OCI-LY3 (cell line): Measurements from ENCODE around the gene CTXN3.

Experiments used
- H2AFZ ChIP-seq: fragments of 200-600, 300-600 bp; shearing (Covaris generic); 2 replicates; pipeline ENCODE4 v1.6.0; 2014; ENCODE audit warnings: antibody characterized with exemption, low read depth, low read length
- H3K27ac ChIP-seq: fragments of 200-600, 300-600 bp; sonication (generic); 2 replicates; pipeline ENCODE4 v1.5.1; 2014; ENCODE audit warnings: mild to moderate bottlenecking, low read length, moderate library complexity, mixed read lengths
- H3K27me3 ChIP-seq: fragments of 200-600, 300-600 bp; sonication (generic); 2 replicates; pipeline ENCODE4 v1.6.1; 2014; ENCODE audit warnings: low read depth, low read length, mixed read lengths
- H3K36me3 ChIP-seq: fragments of 200-600, 300-600 bp; sonication (generic); replicated peaks from 2 replicates; pipeline ENCODE3; 2014; ENCODE audit warnings: low read depth, low read length, mixed read lengths
- H3K4me1 ChIP-seq: fragments of 300-600, 200-600 bp; sonication (generic); 2 replicates; pipeline ENCODE4 v1.6.1; 2014; ENCODE audit warnings: low read length, mixed read lengths
- H3K4me2 ChIP-seq: fragments of 200-600, 300-600 bp; sonication (generic); 2 replicates; pipeline ENCODE4 v1.6.1; 2014; ENCODE audit warnings: low read length, mixed read lengths
- H3K4me3 ChIP-seq: fragments of 300-600, 200-600 bp; sonication (generic); 2 replicates; pipeline ENCODE4 v1.5.1; 2014; ENCODE audit warnings: antibody characterized with exemption, mild to moderate bottlenecking, low read length, moderate library complexity
- H3K79me2 ChIP-seq: fragments of 300-600, 200-600 bp; shearing (Covaris generic); 2 replicates; pipeline ENCODE4 v1.6.1; 2014; ENCODE audit warnings: mild to moderate bottlenecking, low read length, mixed read lengths
- H3K9ac ChIP-seq: fragments of 300-600, 200-600 bp; shearing (Covaris generic); 2 replicates; pipeline ENCODE4 v1.6.0; 2014; ENCODE audit warnings: mild to moderate bottlenecking, low read length, moderate library complexity
- H3K9me3 ChIP-seq: fragments of 200-600, 300-600 bp; shearing (Covaris generic); 2 replicates; pipeline ENCODE4 v1.6.1; 2014; ENCODE audit warnings: low read length, mixed read lengths; ENCODE audit not compliant: insufficient read depth
- H4K20me1 ChIP-seq: fragments of 200-600, 300-600 bp; sonication (generic); 2 replicates; pipeline ENCODE4 v1.6.1; 2016; ENCODE audit warnings: low read length, mixed read lengths; ENCODE audit not compliant: insufficient read depth
- EZH2phosphoT487 ChIP-seq: fragments of 200-600 bp; shearing (Covaris generic); IDR thresholded peaks from 2 replicates; pipeline ENCODE4 v1.6.1; 2018; ENCODE audit warnings: antibody characterized with exemption, mixed run types, low read depth
- TF ChIP-seq, protein P1 (sequence below): fragments of 200-600, 300-600 bp; sonication (generic); IDR thresholded peaks from 2 replicates; pipeline ENCODE4 v1.5.1; 2014; ENCODE audit warnings: antibody characterized with exemption, low read length, low read depth

The CTXN3 gene

DNA sequence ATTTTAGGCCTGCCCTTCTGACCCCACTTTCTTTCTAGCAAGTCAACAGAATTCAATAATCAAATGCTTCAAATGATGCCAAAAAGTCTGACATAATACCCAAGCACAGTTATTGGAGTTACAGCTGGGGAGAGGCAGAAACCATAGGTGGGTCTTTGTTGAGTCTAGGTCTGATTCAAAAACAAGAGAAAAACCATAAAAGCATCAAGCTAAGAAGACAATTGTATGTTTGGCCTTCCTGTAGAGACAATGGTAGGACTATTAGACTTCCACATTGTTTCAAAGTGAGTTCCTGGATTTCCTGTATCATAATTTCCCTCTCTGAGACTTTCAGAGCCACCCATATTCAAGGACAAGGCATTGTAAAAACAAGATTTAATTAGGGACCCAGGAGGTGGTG lies 37.5 kb downstream of the CTXN3 start:
- TF ChIP-seq, protein P1, sequence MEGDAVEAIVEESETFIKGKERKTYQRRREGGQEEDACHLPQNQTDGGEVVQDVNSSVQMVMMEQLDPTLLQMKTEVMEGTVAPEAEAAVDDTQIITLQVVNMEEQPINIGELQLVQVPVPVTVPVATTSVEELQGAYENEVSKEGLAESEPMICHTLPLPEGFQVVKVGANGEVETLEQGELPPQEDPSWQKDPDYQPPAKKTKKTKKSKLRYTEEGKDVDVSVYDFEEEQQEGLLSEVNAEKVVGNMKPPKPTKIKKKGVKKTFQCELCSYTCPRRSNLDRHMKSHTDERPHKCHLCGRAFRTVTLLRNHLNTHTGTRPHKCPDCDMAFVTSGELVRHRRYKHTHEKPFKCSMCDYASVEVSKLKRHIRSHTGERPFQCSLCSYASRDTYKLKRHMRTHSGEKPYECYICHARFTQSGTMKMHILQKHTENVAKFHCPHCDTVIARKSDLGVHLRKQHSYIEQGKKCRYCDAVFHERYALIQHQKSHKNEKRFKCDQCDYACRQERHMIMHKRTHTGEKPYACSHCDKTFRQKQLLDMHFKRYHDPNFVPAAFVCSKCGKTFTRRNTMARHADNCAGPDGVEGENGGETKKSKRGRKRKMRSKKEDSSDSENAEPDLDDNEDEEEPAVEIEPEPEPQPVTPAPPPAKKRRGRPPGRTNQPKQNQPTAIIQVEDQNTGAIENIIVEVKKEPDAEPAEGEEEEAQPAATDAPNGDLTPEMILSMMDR = no peak
- no peak for TF ChIP-seq EZH2phosphoT487
- H3K9ac ChIP-seq = no peak overlapping the region
- H3K4me3 ChIP-seq = no peak overlapping the region

GRCh38 chr5:127694518-127695171 lies 45.8 kb downstream of the CTXN3 start:
- Histone ChIP-seq H3K4me1 (no peaks in the 10 kb centered on the region), H3K4me3 (no peak overlapping the region), H3K27ac (no peak overlapping the region), H3K79me2 (no peaks in the 10 kb centered on the region), H3K9ac (no peak overlapping the region), H2AFZ (no peak overlapping the region), H3K36me3 (no peaks in the 10 kb centered on the region), H4K20me1 (no peaks in the 10 kb centered on the region), H3K27me3 (no peaks in the 10 kb centered on the region), H3K4me2 (no peak overlapping the region), H3K9me3 (no peaks in the 10 kb centered on the region)
- no peak for TF ChIP-seq EZH2phosphoT487
- TF ChIP-seq, protein P1 = no peak

More for the DNA sequence above, 37.5 kb downstream of the CTXN3 start:
- Histone ChIP-seq H3K27ac (no peak overlapping the region), H3K36me3 (no peaks in the 10 kb centered on the region), H3K9me3 (no peaks in the 10 kb centered on the region), H3K79me2 (no peaks in the 10 kb centered on the region), H2AFZ (no peak overlapping the region), H3K27me3 (no peaks in the 10 kb centered on the region), H3K4me1 (no peaks in the 10 kb centered on the region), H4K20me1 (no peaks in the 10 kb centered on the region), H3K4me2 (no peak overlapping the region)

- no peak overlapping the region for H3K9ac ChIP-seq
- H3K4me1 ChIP-seq = no peaks in the 10 kb centered on the region
- no peak overlapping the region for H3K4me3 ChIP-seq
- H3K79me2 ChIP-seq = no peaks in the 10 kb centered on the region
- no peak for TF ChIP-seq EZH2phosphoT487
- TF ChIP-seq, protein P1 = no peak
- H3K36me3 ChIP-seq = no peaks in the 10 kb centered on the region
- no peaks in the 10 kb centered on the region for H3K27me3 ChIP-seq
- no peak overlapping the region for H3K27ac ChIP-seq
- no peaks in the 10 kb centered on the region for H4K20me1 ChIP-seq
- H3K9me3 ChIP-seq = no peaks in the 10 kb centered on the region
- H2AFZ ChIP-seq = no peak overlapping the region
- H3K4me2 ChIP-seq = no peak overlapping the region
These were observed 46.5 kb downstream of the CTXN3 start for GRCh38 chr5:127695346-127695745.

DNA sequence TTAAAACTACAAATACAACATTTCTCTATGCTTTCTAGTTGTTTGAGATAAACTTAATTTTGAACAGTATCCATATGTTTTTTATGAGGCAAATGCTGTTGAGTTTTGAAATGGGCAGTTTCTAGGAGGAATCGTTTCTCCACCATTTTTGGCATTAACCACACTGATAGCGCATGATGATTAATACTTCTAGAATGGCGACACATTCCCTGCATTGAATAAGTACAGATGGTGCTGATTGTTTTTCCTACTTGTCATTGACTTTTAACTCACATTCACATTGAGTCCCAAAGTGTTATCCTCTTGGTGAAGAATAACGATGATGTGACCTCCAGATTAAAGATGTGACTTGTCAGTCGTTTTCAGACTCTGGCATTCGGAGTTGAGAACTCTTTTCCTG lies 47.8 kb downstream of the CTXN3 start:
- no peaks in the 10 kb centered on the region for H3K79me2 ChIP-seq
- TF ChIP-seq EZH2phosphoT487 = no peak
- TF ChIP-seq, protein P1 = no peak
- no peaks in the 10 kb centered on the region for H3K27me3 ChIP-seq
- H3K27ac ChIP-seq = no peak overlapping the region
- H3K9me3 ChIP-seq = no peaks in the 10 kb centered on the region
- H3K36me3 ChIP-seq = no peaks in the 10 kb centered on the region
- no peak overlapping the region for H3K4me2 ChIP-seq
- H4K20me1 ChIP-seq = no peaks in the 10 kb centered on the region
- H3K4me3 ChIP-seq = no peak overlapping the region
- H3K9ac ChIP-seq = no peak overlapping the region
- no peaks in the 10 kb centered on the region for H3K4me1 ChIP-seq
- H2AFZ ChIP-seq = no peak overlapping the region
